GOT3 (cell line): ENCODE measurements around the gene LDLRAD4.

ENCODE experiments used
- DNase-seq: peaks from one replicate; lab custom pipeline; 2025; ENCODE audit warnings: mixed read lengths; lab: John Stamatoyannopoulos, UW

The LDLRAD4 gene

DNA sequence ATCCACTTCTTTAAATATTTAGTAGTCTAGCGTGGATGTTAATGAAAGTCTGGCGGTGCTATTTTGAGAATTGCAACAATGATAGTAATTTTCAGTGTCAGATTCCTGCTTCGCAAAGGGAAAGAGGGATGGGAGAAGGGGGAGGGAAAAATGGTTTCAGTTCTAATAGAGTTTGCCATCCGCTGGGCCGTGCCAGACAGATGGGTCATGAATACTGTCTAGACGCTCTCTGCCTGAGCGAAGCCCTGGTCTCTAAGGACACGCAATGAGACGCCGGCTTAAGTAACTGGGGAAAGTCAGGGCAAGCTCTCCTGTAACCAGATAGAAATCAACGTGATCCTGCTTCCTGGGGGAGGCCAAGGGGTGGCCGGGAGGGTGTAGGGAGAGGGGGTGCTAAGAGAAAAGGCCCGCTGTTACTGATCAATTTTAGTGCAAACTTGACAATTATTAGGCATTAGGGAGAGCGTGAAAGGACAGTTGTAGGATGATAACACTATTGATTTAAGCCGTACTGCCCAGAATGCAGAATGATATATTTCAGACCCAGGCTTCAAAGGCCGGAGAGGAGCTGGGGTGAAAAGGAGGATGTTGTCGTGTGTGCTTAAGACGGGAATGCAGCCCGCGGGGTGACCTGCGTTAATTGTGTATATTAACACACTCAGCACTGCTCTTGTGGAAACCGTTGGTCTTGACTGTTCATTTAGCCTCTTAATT, 229.2 kb downstream of the LDLRAD4 start:
- DNase-seq: no peak

DNA sequence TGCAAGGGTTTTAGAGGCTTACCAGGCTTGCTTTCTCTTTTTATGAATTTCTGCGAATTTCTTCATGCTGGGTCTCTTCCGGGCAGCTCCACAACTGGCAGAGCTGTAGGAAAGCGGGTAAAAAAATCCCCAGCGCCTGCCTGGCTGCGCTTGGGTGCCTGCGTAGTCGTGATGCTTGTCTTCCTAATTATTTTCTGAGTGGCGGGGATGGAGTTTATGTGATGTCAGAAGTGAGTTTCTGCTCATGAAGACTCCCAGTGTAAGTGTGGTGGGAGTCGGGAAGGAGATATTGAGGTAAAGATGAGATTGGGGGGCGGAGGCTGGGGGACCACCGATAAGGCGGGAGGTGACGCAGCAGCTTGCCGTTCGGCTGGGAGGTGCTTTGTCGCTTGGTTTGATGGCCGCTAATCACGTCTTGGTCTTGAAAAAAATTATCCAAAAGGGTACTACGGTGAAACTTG, 229.8 kb downstream of the LDLRAD4 start:
- DNase-seq: no peak

DNA sequence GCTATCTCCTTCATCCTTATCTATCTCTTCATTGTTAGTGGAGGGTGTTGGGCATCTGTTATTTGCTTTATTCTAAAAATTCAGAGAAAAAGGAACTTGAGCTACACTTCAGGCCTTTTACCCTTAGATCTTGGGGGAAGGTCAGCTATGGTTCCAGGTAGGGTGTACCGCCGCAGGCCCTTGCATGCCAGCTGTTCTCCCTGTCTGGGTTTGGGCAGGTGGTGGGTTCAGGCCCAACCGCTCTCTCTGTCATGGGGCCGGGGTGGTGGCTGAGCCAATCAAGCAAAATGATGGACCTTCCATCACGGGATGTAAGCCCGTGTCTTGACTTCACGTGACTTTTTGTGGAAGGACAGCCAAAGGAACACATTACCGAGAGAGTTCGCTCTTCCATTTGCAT, 231.1 kb downstream of the LDLRAD4 start:
- DNase-seq: no peak

DNA sequence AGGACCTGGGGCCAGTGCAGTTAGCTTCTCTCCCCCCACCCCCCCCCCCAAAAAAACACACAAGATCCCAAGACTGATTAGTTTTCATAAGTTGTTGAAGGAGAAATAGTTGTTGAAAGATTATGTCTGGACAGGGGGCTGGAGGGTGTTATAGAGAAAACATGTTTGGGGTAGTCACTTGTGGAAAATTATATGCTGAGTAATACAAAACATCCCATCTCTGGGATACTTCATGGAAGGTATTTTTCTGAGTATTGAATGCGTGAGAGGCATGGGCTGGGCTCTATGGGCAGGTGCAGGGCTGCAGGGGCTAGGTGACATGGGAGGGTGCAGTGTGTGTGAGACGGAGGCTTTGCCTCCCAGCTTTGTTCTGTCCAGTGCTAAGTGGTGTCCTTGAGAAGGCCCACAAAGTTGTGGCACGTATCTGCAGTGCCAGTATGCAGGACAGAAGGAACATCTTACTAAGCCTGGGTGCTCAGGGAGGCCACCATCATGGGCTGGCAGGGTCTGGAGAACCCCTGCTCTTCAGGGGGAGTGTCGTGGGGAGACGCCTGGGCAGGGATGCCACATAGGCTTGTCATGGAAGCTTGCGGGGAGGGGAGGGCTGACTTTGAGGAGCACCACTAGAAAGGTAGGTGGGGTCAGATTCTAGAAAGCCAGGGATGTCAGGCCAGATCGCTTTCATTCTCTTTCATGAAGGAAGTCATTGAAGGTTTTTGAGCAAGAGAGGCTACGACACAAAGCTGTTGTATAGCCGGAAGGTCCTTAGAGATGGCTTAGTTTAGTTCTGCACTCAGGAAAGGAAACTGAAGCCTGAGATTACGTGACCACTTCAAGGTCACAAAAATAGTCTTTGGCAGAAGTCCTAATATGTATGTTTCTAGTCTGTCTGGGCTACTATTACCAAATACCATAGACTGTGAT, 232.0 kb downstream of the LDLRAD4 start:
- no peak for DNase-seq

DNA sequence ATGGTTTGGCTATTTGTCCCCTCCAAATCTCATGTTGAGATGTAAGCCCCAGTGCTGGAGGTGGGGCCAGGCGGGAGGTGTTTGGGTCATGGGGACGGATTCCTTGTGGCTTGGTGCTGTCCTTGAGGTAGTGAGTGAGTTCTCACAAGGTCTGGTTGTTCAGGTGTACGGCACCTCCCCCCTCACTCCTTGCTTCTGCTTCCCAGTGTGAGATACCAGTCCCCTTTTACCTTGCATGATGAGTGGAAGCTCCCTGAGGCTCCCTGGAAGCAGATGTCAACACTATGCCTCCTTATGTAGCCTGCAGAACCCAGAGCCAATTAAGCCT, 232.6 kb downstream of the LDLRAD4 start:
- no peak for DNase-seq

DNA sequence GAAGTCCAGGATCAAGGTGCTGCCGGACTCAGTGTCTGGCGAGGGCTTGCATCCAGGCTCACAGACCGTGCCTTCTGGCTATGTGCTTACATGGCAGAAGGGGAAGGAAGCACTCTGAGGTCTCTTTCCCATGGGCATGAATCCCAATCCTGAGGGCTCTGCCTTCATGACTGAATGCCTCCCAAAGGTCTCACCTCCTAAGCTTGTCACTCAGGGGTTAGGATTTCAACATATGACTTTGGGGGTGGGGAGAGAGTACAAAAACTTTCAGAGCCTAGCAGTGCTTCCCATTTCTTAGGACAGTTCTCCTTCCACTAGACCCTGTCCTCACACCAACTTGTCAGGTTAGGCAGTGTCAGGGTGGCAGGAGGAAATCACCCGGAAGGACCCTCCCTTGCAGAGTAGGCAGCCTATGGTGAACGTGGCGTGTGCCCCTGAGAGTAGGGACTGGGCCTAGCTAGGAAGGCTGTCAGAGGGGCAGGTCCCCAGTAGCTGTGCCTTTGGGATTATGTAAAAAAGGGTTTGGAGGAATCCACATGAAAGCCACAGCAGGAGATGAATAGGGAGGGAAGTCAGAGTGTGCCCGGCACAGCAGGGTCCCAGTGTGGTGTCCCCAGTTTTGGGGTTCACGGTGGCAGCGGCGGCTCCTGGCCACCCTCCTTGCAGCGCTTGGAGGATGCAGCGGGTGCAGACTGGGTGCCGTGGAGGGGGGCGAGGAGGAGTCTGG, 233.3 kb downstream of the LDLRAD4 start:
- no peak for DNase-seq

DNA sequence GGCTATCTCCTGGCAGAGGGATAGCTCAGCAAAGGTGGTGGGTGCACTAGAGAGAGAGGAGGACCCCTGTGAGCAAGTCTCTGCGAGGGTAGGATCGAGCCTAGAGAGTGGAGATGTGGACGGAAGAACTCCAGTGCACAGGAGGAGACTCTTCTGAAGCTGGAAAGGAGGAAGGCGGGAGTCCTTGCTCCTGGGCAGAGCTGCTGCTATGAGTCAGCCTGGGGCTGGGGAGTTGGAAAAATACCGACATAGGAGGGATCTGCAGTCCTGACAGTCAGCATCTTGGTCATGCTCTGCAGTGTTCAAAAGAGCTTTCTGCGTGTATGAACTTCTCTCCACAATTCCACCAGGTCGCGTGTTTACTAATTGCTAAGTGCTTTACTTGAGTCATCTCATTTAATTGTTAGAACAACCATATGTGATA, 233.8 kb downstream of the LDLRAD4 start:
- DNase-seq: no peak

DNA sequence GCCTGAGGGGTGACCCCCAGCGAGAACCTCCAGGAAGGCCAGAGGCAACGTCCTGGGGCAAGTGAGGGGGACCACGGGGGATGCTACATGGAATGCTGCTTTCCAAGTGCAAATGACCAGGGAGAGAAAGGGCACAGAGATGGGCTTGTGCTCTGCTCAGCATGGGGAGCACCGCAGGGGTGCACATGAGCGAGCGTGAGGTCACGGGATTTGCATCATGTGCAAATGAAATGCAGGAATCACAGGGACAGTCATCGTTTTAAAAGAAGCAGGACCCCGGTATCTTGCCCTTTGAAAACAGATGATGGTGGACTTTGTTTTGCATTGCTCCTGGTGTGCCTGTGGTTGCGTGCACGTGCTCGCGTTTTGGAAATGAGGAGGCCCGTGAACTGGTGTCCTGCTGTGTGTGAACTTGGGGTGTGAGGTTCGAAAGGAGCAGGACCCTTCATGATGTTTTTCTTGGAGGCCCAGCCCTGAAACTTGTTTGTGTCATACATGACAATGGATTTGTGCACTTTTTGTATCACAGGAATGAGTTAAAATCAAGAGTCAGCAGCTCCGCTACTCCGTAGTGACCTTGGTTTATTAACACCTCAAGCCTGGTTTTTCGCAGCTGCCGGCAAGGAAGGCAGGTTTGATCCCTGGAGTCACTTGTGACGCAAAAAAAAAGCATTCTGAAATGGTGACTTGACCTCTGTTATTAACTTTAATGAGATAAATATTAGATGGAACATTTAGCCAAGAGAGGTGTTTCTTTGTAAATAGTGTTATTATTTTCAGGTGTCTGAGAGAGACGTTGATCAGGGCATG, 234.5 kb downstream of the LDLRAD4 start:
- no peak for DNase-seq

DNA sequence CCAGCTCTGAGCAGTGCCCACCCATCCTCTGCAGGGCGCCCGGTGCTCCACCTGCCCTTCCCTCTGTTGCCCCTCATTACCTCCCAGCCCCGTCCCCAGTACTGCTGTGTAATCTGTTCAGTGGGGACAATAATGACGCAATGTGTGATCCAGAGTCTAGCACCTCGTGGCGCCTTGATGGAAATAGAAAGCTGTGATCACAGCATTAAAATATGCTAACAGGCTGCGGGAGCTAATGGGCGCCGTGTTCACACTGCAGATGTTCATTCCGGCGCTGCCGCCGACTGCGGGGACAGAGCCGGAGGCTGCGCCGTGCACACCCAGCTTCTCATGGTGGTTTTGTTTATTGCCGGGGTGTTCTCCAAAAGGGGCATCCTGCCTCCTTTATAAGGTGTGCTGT, 235.2 kb downstream of the LDLRAD4 start:
- DNase-seq: no peak

DNA sequence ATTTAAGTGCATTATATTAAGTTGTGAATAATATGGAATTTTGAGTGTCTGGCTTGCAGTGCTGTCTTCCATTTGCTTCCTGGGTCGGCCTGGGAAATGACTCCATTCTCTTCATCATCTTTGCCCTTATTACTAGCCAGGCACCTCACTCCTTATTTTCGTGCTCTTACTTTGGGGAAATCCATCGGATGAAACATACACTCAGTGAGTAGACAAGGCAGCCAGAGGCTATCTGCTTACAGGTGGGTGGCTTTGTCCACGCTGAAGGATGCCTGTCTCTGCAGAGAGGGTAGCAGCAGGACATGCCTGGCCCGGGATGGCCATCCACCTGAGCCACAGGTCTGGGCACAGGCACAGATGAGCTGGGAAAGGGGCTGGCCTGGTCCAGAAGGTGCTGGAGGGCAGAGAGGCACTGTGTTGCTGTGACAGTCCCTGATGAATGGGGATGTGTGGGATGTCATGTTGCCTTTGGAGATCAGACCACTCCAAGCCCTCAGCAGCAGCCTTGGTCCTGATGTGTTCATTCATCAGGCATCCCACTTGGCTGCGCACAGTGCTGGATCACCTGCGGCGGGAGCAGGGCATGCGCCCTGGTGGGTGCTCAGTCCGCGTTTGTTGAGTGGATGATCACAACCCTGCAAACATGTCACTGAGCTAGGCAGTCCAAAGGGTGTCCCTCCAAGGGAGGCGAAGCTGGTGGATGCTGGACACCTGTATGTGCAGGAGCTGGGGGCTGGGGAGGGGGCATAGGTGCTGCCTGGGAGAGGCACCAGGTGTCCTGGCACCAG, 236.0 kb downstream of the LDLRAD4 start:
- DNase-seq: no peak

DNA sequence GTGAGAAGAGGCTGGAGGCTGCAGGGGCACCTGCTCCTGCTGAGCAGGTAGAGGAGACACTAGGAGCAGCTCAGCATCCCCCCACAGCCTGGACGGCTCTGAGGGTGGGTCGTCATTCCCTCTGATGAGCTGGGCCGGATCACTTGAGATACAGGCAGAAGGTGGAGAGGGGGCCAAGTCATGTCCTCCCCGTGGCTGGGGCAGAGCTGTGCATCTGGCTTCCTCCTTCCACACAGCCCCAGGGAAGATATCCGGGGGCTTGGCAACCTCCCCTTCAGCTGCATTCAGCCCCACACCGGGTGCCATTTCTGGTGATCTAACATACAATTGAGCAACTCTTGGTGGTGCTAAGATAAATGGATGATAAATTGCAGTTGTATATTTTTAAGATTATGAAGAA, 236.9 kb downstream of the LDLRAD4 start:
- DNase-seq: no peak

DNA sequence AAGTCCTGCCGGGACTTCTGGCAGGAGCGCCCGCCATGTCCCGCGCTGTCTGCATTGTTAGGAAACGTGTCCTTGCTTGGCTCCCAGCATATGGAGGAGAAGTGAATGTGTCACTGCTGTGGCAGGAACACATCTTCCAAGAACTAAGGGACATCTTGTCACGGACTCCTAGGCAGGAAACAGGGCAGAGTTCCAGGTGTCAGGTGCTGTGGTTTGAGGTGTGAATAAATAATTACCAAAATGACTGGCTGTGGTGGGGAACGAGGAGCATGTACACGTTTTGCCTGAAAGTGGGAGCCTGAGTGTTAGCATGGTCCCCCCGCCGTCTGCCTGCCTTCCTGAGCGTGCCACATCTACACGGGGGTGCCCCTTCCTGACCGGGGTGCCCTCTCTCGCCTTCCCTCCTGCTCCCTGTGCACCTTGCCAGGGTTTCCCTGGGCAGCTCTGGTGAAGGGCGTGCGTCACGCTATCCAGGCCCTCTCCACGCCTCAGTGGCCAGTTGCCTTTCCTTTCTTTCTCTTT, 237.5 kb downstream of the LDLRAD4 start:
- DNase-seq: no peak

DNA sequence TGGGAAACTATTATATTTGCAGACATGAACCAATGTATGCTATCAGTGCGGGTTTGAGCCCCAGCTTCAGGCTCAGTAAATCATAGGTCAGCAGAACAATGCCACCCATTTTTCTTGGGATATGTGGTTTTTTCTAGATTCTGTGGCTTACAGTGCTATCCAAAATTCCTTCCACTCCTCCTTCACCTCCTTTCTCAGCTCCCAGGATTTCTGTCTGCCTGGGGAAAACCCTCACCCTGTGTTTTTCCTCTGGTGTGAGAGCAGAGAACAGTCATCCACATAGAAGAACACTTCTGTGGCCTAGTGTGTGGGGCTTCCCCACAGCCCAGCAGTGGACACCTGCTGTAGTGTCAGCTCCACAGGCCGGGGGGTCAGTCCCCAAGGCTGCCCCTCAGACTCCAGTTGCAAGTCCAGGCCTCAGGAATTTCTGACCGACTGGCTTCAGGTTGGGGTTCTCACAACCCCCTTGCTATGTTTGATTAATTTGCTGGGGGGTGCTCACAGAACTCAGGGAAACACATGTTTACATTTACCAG, 238.2 kb downstream of the LDLRAD4 start:
- no peak for DNase-seq

DNA sequence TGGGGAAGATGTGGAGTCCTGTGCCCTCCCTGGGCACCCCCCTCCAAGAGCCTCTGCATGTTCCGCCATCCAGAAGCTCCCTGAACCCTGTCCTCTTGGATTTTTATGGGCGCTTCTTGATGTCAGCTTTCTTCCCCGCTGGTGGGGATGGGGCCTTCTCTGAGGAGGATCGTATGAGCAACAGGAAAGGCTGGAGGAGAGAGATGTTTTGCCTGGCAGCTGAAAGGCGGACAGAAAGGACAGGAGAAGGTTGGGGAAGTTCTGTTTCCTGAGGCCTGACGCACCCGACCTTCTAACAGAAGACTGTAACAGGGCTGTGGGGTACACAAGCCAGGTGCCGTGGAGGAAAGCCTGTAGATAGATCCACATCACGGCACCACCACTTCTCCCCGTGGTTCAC, 238.8 kb downstream of the LDLRAD4 start:
- no peak for DNase-seq

DNA sequence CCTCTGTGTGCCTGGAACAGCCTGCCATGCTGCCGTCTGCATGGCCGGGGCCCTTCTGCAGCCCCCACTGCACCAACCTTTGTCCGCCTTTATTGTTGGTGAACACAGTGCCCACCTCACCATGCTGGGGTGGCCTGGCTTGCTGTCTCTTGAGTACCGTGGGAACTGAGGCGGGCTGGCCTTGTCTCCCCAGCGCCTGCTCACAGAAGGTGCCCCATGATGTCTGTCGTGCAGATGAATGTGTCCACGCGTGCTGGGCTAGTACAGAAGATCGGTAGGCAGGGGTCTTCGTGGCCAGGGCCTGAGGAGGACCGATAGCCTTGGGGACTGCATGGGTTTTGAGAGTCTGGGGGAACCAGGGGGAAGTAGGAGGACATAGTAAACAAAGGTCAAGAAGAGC, 242.4 kb downstream of the LDLRAD4 start:
- DNase-seq: no peak

DNA sequence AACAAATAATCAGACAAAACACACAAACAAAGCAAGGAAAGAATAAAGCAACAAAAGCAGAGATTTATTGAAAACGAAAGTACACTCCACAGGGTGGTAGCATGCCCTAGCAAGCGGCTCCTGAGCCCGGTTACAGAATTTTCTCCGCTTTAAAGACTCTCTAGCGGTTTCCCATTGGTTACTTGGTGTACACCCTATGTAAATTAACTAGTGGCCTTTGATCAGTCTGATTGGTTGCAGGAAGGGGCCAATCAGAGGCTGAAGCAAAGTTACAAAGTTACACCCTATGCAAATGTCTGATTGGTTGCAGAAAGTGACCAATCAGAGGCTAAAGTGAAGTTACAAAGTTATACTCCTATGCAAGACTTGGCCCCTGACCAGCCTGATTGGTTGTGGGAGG, 242.9 kb downstream of the LDLRAD4 start:
- DNase-seq: no peak

DNA sequence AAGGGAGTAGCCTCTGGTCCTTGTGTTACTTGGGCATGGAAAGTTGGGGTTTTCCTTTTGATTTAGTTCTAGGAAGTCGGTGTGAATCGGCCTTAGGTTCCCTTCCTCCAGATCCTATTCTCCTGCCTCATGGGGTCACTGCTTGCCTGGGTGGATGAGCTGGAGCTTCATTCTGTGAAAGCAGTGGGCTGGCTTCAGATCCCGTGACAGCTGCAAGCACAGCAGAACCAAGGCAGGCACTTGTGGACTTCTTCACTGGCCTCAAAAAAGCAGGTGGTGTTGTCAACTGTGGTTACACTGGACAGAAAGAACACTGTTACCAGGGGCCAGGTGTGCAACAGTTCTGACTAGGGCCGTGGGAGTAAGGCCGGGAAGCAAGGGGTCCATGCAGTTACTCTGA, 243.4 kb downstream of the LDLRAD4 start:
- no peak for DNase-seq

DNA sequence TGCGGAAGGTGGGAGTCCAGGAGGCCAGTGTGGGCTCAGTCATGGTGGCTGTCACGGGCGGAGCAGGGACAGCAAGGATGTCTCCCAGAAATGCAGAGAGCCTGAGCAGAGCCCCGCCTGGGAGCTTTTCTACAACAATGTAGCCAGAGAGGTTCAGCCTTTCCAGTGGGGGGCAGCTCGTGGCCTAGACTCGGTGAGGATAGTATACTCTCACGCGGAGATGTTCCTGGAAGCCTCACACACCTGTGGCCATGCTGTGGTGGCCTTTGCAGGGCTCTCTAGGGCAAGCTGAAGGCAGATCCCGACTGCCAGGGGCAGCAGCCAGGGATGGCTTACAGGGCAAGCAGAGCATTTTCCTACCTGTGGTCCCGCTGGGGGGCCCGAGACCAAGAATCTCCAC, 244.1 kb downstream of the LDLRAD4 start:
- no peak for DNase-seq

DNA sequence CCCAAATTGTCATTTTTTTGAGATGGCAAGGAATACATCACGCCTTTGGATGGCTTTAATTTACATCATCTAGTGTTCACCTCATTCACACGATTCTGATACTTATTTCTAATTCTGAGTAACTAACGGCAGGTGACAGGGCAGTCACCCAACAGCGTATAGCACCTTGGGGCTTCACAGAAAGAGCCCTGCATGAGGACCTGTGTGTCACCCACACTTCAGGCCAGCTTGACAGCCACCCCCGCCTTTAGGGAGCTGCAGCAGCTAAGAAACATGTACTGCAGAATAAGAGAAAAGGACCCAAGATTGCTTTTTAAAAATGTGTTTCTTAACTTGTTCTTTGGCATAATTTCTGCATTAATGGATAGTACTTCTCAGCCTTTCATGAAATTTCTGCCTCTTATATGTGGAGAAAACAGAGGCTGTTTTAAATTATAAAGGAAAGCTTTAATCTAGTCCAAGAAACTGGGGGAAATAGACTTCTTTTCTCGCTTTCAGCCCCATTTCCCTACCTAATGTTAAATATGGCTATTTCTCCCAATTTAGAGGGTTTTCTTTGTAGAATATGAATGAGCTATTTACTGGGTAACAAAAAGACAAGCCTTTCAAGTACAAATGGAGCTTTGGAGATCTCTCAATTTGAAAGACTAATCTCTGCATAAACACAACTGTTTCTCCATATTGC, 245.1 kb downstream of the LDLRAD4 start:
- no peak for DNase-seq
